Measurements from ENCODE around the gene ALDH1A3.

The ALDH1A3 gene

GRCh38 chr15:100923902-100924301, 44.3 kb downstream of the ALDH1A3 start:
- no peak overlapping the region for H3K4me3 ChIP-seq (ENCODE audit: low read depth, low read length)

DNA sequence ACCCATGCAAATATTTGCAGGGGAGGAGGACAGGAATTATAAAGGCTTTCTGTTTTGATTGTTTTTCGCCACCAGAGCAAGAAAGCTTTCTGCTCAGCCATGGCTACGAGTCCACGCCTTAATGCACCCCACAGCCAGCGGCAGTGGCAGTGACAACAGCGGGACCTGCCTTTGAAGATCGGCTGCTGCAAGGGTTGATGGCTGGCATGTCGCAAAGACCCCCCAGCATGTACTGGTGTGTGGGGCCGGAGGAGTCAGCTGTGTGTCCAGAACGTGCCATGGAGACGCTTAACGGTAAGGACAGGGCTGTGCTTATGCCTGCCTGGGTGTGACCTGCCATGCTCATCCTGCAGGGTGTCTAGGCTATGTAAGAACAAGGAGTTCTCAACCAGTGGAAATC, 44.8 kb downstream of the ALDH1A3 start:
- H3K4me3 ChIP-seq (ENCODE audit: low read depth, low read length): no peak overlapping the region

GRCh38 chr15:100925480-100925879, 45.8 kb downstream of the ALDH1A3 start:
- H3K4me3 ChIP-seq (ENCODE audit: low read depth, low read length): no peak overlapping the region

- H3K4me3 ChIP-seq (ENCODE audit: low read depth, low read length): no peak overlapping the region
These were observed 46.6 kb downstream of the ALDH1A3 start for GRCh38 chr15:100926258-100926657.

GRCh38 chr15:100926971-100927756, 47.5 kb downstream of the ALDH1A3 start:
- H3K4me3 ChIP-seq (ENCODE audit: low read depth, low read length): no peak overlapping the region

DNA sequence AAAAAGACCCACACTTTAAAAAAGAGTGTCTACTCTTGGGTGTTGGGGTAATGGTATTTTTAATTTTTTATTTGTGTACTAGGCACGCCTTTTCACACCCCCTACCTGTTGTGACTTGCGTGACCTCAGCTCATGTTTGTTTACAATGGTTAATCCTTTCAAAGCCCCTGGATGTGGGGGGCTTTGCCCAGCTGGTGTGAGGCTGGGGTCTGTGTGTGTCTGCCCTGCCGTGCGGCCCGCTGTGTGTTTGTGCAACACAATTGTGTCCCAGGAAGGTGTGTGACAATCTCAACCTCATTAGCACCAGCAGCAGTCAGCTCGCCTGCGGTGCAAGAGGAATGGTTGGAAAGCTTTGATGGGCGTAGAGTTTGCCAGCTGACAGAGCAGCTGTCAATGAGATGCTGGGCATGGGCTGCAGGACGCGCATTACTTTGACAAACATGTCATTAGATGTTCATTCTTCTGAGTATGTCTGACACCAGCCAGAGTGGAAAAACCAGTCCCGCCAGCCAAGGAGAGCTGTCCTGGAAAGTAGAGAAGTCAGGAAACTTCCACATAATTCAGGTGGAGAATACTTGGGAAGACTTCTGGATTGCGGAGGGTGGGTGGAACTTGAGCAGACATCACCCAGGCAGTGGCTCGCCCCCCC, 49.1 kb downstream of the ALDH1A3 start:
- no peak overlapping the region for H3K4me3 ChIP-seq (ENCODE audit: low read depth, low read length)

DNA sequence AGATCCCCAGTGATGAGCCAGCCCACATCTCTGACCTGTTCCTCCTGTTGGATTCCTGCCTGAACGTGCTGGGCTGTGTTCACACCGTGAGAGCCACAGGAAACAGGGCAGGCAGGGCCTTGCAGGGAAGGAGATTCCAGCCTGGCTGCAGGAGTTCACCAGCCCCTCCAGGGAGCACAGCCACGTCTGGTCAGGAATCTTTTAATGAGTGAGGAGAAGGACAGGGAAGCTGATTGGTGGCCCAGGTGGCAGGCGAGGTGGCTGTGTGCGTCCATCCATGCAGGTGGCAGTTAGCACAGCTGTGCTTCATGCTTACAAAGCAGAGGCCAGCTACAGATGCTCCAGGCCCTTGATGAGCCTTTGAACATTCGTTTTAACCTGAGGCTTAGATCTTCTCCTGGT, 50.0 kb downstream of the ALDH1A3 start:
- no peak overlapping the region for H3K4me3 ChIP-seq (ENCODE audit: low read depth, low read length)

DNA sequence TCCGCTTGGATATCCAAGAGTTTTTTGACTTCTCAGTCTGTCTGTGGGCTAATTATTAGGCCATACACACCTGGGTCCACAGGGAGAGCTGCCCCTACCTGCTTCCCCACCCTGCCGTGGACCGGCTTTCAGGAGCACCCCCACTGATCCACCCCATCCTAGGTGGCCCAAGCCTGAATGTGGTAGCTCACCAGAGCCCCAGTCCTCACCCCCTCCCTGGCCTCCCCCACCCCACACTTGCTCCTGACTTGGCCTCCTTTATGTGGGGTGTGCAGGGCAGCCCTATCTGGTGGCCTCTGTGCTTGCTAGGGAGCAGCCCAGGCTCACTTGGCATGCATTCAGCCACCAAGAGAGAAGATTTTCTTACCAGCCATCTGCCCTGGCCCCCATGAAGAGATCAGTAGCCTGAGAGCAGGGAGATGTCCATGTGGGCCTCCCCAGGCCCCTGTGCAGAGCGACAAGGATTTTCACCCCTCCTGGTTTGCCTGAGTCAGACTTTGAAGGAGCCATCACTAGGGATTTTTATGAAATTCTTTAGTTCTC, 50.7 kb downstream of the ALDH1A3 start:
- no peak overlapping the region for H3K4me3 ChIP-seq (ENCODE audit: low read depth, low read length)

DNA sequence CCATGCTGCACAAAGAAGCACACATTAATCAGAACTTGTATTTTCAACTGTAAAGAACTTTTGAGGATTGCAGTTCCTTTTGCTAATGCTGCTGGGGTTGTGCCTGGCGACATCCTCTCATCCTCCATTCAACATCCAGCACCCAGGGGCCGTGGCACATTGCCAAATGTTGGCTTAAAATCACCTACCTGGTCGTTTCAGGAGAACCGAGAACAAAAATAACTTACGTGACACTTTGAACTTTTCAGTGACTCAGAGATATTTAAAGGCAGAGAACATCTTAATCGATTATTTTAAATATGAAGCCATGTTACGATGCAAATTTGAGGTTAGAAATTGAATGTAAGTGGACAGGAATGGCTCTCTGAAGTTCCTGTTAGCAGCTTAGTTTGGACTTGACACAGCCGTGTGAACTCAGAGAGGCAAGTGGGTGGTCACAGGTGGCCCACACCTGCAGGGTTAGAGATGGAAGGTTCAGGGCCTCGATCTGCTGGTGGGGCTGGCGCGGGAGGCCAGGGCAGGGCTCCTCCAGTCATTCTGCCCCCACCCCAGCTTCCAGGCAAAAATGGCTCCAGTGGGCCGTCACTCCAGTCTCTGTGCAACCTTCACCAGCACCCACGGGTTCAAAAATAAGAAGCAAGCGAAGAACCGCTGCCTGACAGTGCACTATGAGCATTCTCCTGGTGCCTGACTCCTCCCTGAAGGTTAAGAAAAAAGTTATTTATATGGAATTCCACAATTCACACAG, 51.7 kb downstream of the ALDH1A3 start:
- H3K4me3 ChIP-seq (ENCODE audit: low read depth, low read length): no peak overlapping the region

- no peak overlapping the region for H3K4me3 ChIP-seq (ENCODE audit: low read depth, low read length)
These were observed 53.2 kb downstream of the ALDH1A3 start for GRCh38 chr15:100932676-100933348.

GRCh38 chr15:100934166-100934565, 54.5 kb downstream of the ALDH1A3 start:
- no peak overlapping the region for H3K4me3 ChIP-seq (ENCODE audit: low read depth, low read length)

DNA sequence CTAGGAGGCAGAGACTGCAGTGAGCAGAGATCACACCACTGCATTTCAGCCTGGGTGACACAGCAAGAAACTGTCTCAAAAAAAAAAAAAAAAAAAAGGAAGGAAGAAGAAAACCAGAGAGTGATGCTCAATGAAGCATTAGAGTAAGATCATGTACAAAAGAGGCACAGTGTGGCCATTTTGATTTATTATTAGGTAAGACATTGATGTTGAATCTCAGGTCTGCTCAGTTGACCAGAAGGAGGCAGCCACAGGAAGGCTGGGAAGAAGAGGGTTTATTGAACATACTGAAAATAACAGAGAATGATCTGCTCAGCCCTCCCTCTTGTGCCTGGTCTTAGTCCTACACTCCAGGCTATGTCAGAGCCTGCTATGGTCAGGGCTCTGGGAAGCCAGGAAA, 55.1 kb downstream of the ALDH1A3 start:
- H3K4me3 ChIP-seq (ENCODE audit: low read depth, low read length): no peak overlapping the region

- H3K4me3 ChIP-seq (ENCODE audit: low read depth, low read length): no peak overlapping the region
These were observed 57.5 kb downstream of the ALDH1A3 start for GRCh38 chr15:100937171-100937570.

GRCh38 chr15:100939791-100940190, 60.2 kb downstream of the ALDH1A3 start:
- no peak overlapping the region for H3K4me3 ChIP-seq (ENCODE audit: low read depth, low read length)

- no peak overlapping the region for H3K4me3 ChIP-seq (ENCODE audit: low read depth, low read length)
These were observed 61.2 kb downstream of the ALDH1A3 start for GRCh38 chr15:100940767-100941379.

DNA sequence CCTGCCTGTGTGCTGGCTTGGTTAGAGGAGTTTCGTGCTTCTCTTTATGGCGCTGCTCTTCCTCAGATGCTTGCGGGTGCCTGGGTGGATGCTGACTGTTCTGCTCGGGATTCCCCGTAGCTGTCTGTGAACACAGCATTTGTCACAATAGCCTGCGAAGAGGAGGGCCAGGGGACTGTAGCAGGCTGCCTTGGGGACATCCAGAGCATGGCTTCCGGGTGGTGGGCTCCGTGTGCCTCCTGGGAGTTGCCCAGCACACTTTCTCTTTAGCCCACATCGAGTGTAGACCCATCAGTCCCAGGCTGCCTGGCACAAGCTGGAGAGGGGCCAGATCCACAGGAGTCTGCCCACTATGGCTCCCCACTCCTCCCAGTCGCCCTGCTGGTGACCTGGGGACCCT, 61.9 kb downstream of the ALDH1A3 start:
- no peak overlapping the region for H3K4me3 ChIP-seq (ENCODE audit: low read depth, low read length)

- H3K4me3 ChIP-seq (ENCODE audit: low read depth, low read length): no peak overlapping the region
These were observed 63.2 kb downstream of the ALDH1A3 start for GRCh38 chr15:100942656-100943425.

DNA sequence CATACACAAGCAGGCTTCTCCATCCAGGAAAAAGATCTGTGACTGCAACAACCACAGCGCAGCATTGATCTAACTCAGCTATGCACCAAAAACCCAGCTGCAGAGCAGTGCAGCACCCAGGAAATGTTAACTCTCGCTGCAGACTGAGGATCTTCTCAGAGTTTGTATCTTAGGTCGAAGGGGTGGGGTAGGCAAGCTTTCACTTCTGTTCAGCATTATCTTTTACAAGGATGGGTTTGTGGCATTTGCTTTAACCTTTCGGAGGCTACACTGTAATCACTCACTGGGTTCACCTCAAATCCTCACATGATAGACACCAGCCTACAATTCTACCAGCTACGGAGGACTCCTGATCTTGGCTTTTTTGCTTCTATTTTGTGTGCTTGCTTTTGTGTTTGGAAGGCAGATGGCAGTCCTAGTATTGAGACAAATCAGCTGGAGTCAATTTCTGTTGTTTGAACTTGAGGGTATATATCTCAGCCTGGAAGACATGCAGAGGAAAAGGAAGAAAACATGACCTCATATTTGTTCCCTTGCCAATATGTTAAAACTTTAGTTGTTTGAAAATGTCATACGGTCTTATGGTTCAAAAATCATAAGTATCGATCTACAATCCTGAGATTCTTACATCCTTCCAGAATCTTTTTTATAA, 64.7 kb downstream of the ALDH1A3 start:
- no peak overlapping the region for H3K4me3 ChIP-seq (ENCODE audit: low read depth, low read length)

DNA sequence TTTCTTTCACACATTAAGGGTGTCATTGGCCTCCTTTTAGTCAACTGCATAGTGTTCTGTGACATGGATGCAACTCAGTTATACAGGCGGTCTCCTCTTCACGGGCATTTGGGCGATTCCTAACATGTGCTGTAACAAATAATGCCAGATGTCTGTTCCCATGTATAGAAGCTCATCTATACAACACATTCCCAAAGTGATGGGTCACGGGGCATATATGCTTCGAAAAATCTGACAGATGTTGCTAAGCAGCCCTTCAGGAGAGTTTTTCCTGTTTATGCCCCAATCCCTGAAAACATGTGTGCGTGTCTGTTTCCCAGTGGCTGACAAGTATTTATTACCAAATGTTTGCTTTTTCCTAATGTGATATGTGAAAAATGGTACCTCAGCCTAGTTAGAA, 65.4 kb downstream of the ALDH1A3 start:
- H3K4me3 ChIP-seq (ENCODE audit: low read depth, low read length): no peak overlapping the region

All from iPS-11a (cell line).